H1 (cell line): ENCODE results near the gene SFN. TPM values are rescaled to one million over a fixed set of nuclear protein-coding genes. Genes with fewer than 3 reads are reported as not detected.

ENCODE experiments used
- CREB1 ChIP-seq: IDR thresholded peaks from 2 replicates; pipeline ENCODE4 v1.6.1; 2012; ENCODE audit warnings: inconsistent platforms
- GABPA ChIP-seq: IDR thresholded peaks from 2 replicates; pipeline ENCODE4 v1.6.1; 2011; ENCODE audit warnings: mild to moderate bottlenecking, low read length, moderate library complexity, borderline replicate concordance; ENCODE audit not compliant: insufficient read depth
- NRF1 ChIP-seq: IDR thresholded peaks from 2 replicates; pipeline ENCODE4 v1.6.1; 2011; ENCODE audit warnings: mild to moderate bottlenecking, low read depth, low read length, improper control_type of control experiment
- SUZ12 ChIP-seq: fragments of 200-600 bp; sonication (generic); IDR thresholded peaks from 2 replicates; pipeline ENCODE4 v1.6.1; 2012; ENCODE audit warnings: mild to moderate bottlenecking, inconsistent platforms, low read length, moderate library complexity, mixed read lengths
- TBP ChIP-seq: IDR thresholded peaks from 2 replicates; pipeline ENCODE4 v1.6.1; 2011; ENCODE audit warnings: low read depth, low read length, improper control_type of control experiment
- USF2 ChIP-seq: IDR thresholded peaks from 2 replicates; pipeline ENCODE4 v1.6.1; 2011; ENCODE audit warnings: low read length, improper control_type of control experiment
- polyA plus RNA-seq, 7 experiments: library from polyadenylated mRNA; depleted of rRNA in 3 of 7; stranded (reverse) in 5 of 7; unstranded in 2 of 7; fragments of >200 nt in 5 of 7; fragments of 200-250 nt in 2 of 7; gene quantifications; 1 replicate in 5 of 7; 2 replicates in 1 of 7; 4 replicates in 1 of 7; pipeline versions ENCODE4 v1.2.1 to v1.2.3, GENCODE V29; 2011 to 2013; ENCODE audit warnings: missing spikeins in 2 of 7, mixed read lengths in 2 of 7
- total RNA-seq: library from RNA; stranded (reverse); fragmentation: NEBNext Ultra II Directional; extraction: Animal tissue kit (Norgen Biotek cat#: 25700); gene quantifications from 2 replicates; pipeline ENCODE4 v1.2.1, GENCODE V29; 2021

The SFN gene
- total and polyA plus RNA-seq, 2 of the 8 experiments (the other 6 are each of a cell fraction or from before 2014, with no cell fraction given) = 3.3 to 3.9 TPM

- no peak for TF ChIP-seq USF2
- no peak for TF ChIP-seq CREB1
- no peak for TF ChIP-seq SUZ12
- TF ChIP-seq NRF1 = no peak
- TF ChIP-seq GABPA = no peak
- no peak for TF ChIP-seq TBP
Observed at GRCh38 chr1:26854906-26855305, 8.0 kb upstream of the SFN start (continued).
